ENCODE results near the gene CTSE. TPM values are rescaled to one million over a fixed set of nuclear protein-coding genes. Genes with fewer than 3 reads are reported as not detected.

The CTSE gene
- total and polyA plus RNA-seq, 2 of the 4 experiments (the other 2 are of a cell fraction) = not detected

GRCh38 chr1:206047271-206047670, 23.6 kb upstream of the CTSE start:
- ATAC-seq (ENCODE audit: low read depth) = no peak
- peaks cover 33% of the 10 kb centered on the region for H3K27me3 ChIP-seq (ENCODE audit: control insufficient read depth, insufficient read depth, low read length)
- no peaks in the 10 kb centered on the region for H3K9me3 ChIP-seq (ENCODE audit: control insufficient read depth, insufficient read depth, low read length)
- no peak overlapping the region for H2BK20ac ChIP-seq (ENCODE audit: low read depth, low read length)
- H3K27ac ChIP-seq (ENCODE audit: insufficient read depth, low read length) = no peak overlapping the region
- no peak overlapping the region for H3K4me2 ChIP-seq (ENCODE audit: low read depth, low read length)
- no peaks in the 10 kb centered on the region for H4K20me1 ChIP-seq (ENCODE audit: insufficient read depth, low read length)
- no peak overlapping the region for H3K56ac ChIP-seq (ENCODE audit: extremely low read depth, insufficient read depth, low read length)
- no peaks in the 10 kb centered on the region for H3K36me3 ChIP-seq (ENCODE audit: control insufficient read depth, insufficient read depth, low read length)
- H3K9me1 ChIP-seq (ENCODE audit: insufficient read depth, low read length) = 0 out of 2 replicates have a peak, but pooled peaks cover 3% of the 10 kb centered on the region
- no peak overlapping the region for H2BK5ac ChIP-seq (ENCODE audit: low read depth, low read length, poor library complexity, severe bottlenecking)
- H2AK5ac ChIP-seq (ENCODE audit: low read depth, low read length) = no peak overlapping the region
- H2AK9ac ChIP-seq (replicated peaks; ENCODE audit: low read depth, low read length, poor library complexity) = no peak overlapping the region
- dilution Hi-C loops (cut with HindIII; ENCODE audit: low sequenced_read_pairs, unreplicated experiment) (no loop called here), intact Hi-C loops (cut with micrococcal nuclease) (no loop called here), in situ Hi-C loops (cut with MboI; ENCODE audit: low sequenced_read_pairs) (no loop called here)
- H3K4me3 ChIP-seq (ENCODE audit: insufficient read depth, low read depth, low read length) = no peak overlapping the region
- H3K9ac ChIP-seq (ENCODE audit: low read depth, low read length) = no peak overlapping the region
- H4K91ac ChIP-seq (ENCODE audit: insufficient read depth, low read depth, low read length) = no peak overlapping the region
- no peak overlapping the region for H3K18ac ChIP-seq (ENCODE audit: low read depth, low read length)
- H3K4ac ChIP-seq (ENCODE audit: low read depth, low read length) = no peak overlapping the region
- DNase-seq = no peak
- H3K79me1 ChIP-seq (ENCODE audit: low read depth in 1 of 2, low read length in 2 of 2) = no peaks in the 10 kb centered on the region
- no peak overlapping the region for H2BK120ac ChIP-seq (ENCODE audit: low read depth, low read length)
- TF ChIP-seq RFX5 (IDR thresholded peaks at IDR 0.05; ENCODE audit: low read depth, low read length) (no peak), RCOR1 (IDR thresholded peaks at IDR 0.05; ENCODE audit: insufficient replicate concordance, low read length) (no peak), CHD1 (IDR thresholded peaks at IDR 0.05; ENCODE audit: low read depth, low read length) (no peak), MAFK (IDR thresholded peaks at IDR 0.05; ENCODE audit: low read depth, low read length) (no peak), RAD21 (IDR thresholded peaks at IDR 0.05; ENCODE audit: low read length) (no peak), NFE2L2 (IDR thresholded peaks at IDR 0.05; ENCODE audit: low read depth, low read length) (no peak), FOS (IDR thresholded peaks at IDR 0.05; ENCODE audit: low read depth, low read length) (no peak), POLR2A (IDR thresholded peaks at IDR 0.05; ENCODE audit: low read depth, low read length) (no peak), SMC3 (IDR thresholded peaks at IDR 0.05; ENCODE audit: low read depth, low read length) (no peak)
- no peaks in the 10 kb centered on the region for H3K4me1 ChIP-seq (ENCODE audit: control insufficient read depth, insufficient read depth, low read length)
- H3K14ac ChIP-seq (replicated peaks; ENCODE audit: low read depth, low read length) = no peak overlapping the region
- no CpG with 5 or more reads among the region's 4 CpGs for WGBS, 2 experiments (ENCODE audit: extremely low coverage in 2 of 2, insufficient read length in 1 of 2)
- no peak overlapping the region for H2AFZ ChIP-seq (replicated peaks; ENCODE audit: low read length, poor library complexity)
- no peak overlapping the region for H2BK15ac ChIP-seq (ENCODE audit: low read depth, low read length)
- H4K5ac ChIP-seq (ENCODE audit: low read depth, low read length) = no peak overlapping the region
- H4K8ac ChIP-seq (ENCODE audit: low read depth in 2 of 2, low read length in 2 of 2) = no peak overlapping the region
- CTCF ChIA-PET = no interaction called here
- POLR2A ChIA-PET (ENCODE audit: unreplicated experiment) = no interaction called here
- no peak overlapping the region for H3K23ac ChIP-seq (ENCODE audit: low read depth, low read length)
- no TSS peak for BruUV-seq (replicated peaks)
